A673 (cell line): ENCODE results near the gene PM20D1. TPM values are rescaled to one million over a fixed set of nuclear protein-coding genes. Genes with fewer than 3 reads are reported as not detected.

Source experiments
- BruUV-seq: library from RNA; stranded (reverse); fragments of 400-500 nt; replicated peaks from 2 replicates; lab custom pipeline; 2021; lab: Mats Ljungman, UMichigan
- CTCF ChIA-PET: fragments of 300-600 bp; sonication (Branson Sonifier 250); formaldehyde crosslinking; loops from one replicate; lab custom pipeline; 2022; ENCODE audit warnings: antibody characterized with exemption; lab: Charles Lee
- POLR2A ChIA-PET: fragments of 300-600 bp; sonication (Branson Sonifier 250); formaldehyde crosslinking; loops from one replicate; lab custom pipeline; 2022; ENCODE audit warnings: antibody characterized with exemption; ENCODE audit not compliant: low non-redundant PET; lab: Charles Lee
- DNase-seq: peaks from one replicate; pipeline ENCODE4 v3.0.0-alpha.2; 2015; ENCODE audit warnings: low spot score
- H3K27ac ChIP-seq: fragments of 200-600 bp; sonication (generic); 2 replicates; pipeline ENCODE4 v1.5.1; 2016; ENCODE audit warnings: mixed run types, low read depth, mild to moderate bottlenecking, mixed read lengths, antibody characterized with exemption, low read length; ENCODE audit not compliant: poor library complexity, severe bottlenecking
- H3K27me3 ChIP-seq: fragments of 200-600 bp; sonication (generic); replicated peaks from 2 replicates; pipeline ENCODE4 v1.6.1; 2017; ENCODE audit warnings: mixed run types, low read depth, mild to moderate bottlenecking, mixed read lengths, antibody characterized with exemption, low read length; ENCODE audit not compliant: insufficient read depth, poor library complexity
- H3K36me3 ChIP-seq: fragments of 200-600 bp; sonication (generic); 2 replicates; pipeline ENCODE4 v1.6.1; 2016; ENCODE audit warnings: mixed run types, mild to moderate bottlenecking, mixed read lengths, antibody characterized with exemption, low read length; ENCODE audit not compliant: insufficient read depth, poor library complexity, severe bottlenecking
- H3K4me1 ChIP-seq: fragments of 200-600 bp; sonication (generic); 2 replicates; pipeline ENCODE4 v1.6.1; 2017; ENCODE audit warnings: mixed run types, mild to moderate bottlenecking, mixed read lengths, antibody characterized with exemption, low read length; ENCODE audit not compliant: insufficient read depth, poor library complexity, severe bottlenecking
- H3K4me3 ChIP-seq: fragments of 200-600 bp; sonication (generic); 2 replicates; pipeline ENCODE4 v1.5.1; 2016; ENCODE audit warnings: low read depth, mixed run types, mild to moderate bottlenecking, mixed read lengths, low read length; ENCODE audit not compliant: poor library complexity, severe bottlenecking
- H3K9me3 ChIP-seq: fragments of 200-600 bp; sonication (generic); 2 replicates; pipeline ENCODE4 v1.6.1; 2016; ENCODE audit warnings: mixed run types, low read depth, mild to moderate bottlenecking, mixed read lengths, antibody characterized with exemption, low read length; ENCODE audit not compliant: poor library complexity, severe bottlenecking
- EZH2 ChIP-seq: fragments of 200-600 bp; sonication (generic); IDR thresholded peaks from 2 replicates; pipeline ENCODE4 v1.6.1; 2017; ENCODE audit warnings: borderline replicate concordance, low read depth, mild to moderate bottlenecking, mixed read lengths, antibody characterized with exemption, low read length; ENCODE audit not compliant: poor library complexity, severe bottlenecking
- intact Hi-C: fragments of 100-400 bp; cut with micrococcal nuclease; formaldehyde crosslinking; loops from one replicate; pipeline ENCODE4 v1.10.0; 2022; ENCODE audit not compliant: unreplicated experiment
- total RNA-seq: library from RNA; stranded (reverse); gene quantifications from 2 replicates; pipeline ENCODE4 v1.2.3, GENCODE V29; 2021
- TF ChIP-seq, protein P1 (sequence below): fragments of 300-800, 200-600 bp; sonication (generic); conservative IDR thresholded peaks from 2 replicates; pipeline ENCODE4 v1.5.1; 2017; ENCODE audit warnings: low read depth, mild to moderate bottlenecking, antibody characterized with exemption, low read length, moderate library complexity, mixed read lengths

The PM20D1 gene
- total RNA-seq, 1 experiment from 2014 or later: not detected

- DNase-seq: no peak
- Histone ChIP-seq H3K27me3 (no peaks in the 10 kb centered on the region), H3K9me3 (no peaks in the 10 kb centered on the region), H3K4me3 (no peak overlapping the region), H3K27ac (no peak overlapping the region), H3K36me3 (no peaks in the 10 kb centered on the region), H3K4me1 (peaks cover 1% of the 10 kb centered on the region)
- TF ChIP-seq EZH2: no peak
- TF ChIP-seq, protein P1, sequence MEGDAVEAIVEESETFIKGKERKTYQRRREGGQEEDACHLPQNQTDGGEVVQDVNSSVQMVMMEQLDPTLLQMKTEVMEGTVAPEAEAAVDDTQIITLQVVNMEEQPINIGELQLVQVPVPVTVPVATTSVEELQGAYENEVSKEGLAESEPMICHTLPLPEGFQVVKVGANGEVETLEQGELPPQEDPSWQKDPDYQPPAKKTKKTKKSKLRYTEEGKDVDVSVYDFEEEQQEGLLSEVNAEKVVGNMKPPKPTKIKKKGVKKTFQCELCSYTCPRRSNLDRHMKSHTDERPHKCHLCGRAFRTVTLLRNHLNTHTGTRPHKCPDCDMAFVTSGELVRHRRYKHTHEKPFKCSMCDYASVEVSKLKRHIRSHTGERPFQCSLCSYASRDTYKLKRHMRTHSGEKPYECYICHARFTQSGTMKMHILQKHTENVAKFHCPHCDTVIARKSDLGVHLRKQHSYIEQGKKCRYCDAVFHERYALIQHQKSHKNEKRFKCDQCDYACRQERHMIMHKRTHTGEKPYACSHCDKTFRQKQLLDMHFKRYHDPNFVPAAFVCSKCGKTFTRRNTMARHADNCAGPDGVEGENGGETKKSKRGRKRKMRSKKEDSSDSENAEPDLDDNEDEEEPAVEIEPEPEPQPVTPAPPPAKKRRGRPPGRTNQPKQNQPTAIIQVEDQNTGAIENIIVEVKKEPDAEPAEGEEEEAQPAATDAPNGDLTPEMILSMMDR: no peak
- POLR2A ChIA-PET: no interaction called here
- no TSS peak for BruUV-seq
- CTCF ChIA-PET: no interaction called here
- intact Hi-C loops: no loop called here
Observed at GRCh38 chr1:205803986-205804385, 45.9 kb downstream of the PM20D1 start.

GRCh38 chr1:205802060-205802459 is 47.9 kb downstream of the PM20D1 start:
- no peak for DNase-seq
- H3K4me3 ChIP-seq: no peak overlapping the region
- H3K9me3 ChIP-seq: no peaks in the 10 kb centered on the region
- intact Hi-C loops: no loop called here
- H3K27me3 ChIP-seq: no peaks in the 10 kb centered on the region
- CTCF ChIA-PET: no interaction called here
- no TSS peak for BruUV-seq
- POLR2A ChIA-PET: interaction anchor here (0.5 kb wide), 1 partner anchor 155 kb away, joined by 3 read pairs; no protein-coding TSS in a partner anchor
- no peak for TF ChIP-seq EZH2
- TF ChIP-seq, protein P1: no peak
- no peak overlapping the region for H3K27ac ChIP-seq
- no peaks in the 10 kb centered on the region for H3K36me3 ChIP-seq
- no peaks in the 10 kb centered on the region for H3K4me1 ChIP-seq

GRCh38 chr1:205800981-205801703 is 48.8 kb downstream of the PM20D1 start:
- ChIA-PET CTCF (no interaction called here), POLR2A (no interaction called here)
- BruUV-seq: no TSS peak
- Histone ChIP-seq H3K4me3 (no peak overlapping the region), H3K4me1 (no peaks in the 10 kb centered on the region), H3K27me3 (no peaks in the 10 kb centered on the region), H3K9me3 (no peaks in the 10 kb centered on the region), H3K27ac (no peak overlapping the region), H3K36me3 (no peaks in the 10 kb centered on the region)
- no peak for DNase-seq
- TF ChIP-seq, protein P1: no peak
- no peak for TF ChIP-seq EZH2
- intact Hi-C loops: no loop called here
